Measurements from ENCODE around the gene C1QL2.

The C1QL2 gene

GRCh38 chr2:119169717-119170116 lies 11.2 kb upstream of the C1QL2 start:
- Mint-ChIP-seq H3K4me3 (no peak overlapping the region), H3K27me3 (peaks cover 41% of the 10 kb centered on the region), H3K36me3 (no peaks in the 10 kb centered on the region), H3K9me3 (no peaks in the 10 kb centered on the region), H3K4me1 (no peaks in the 10 kb centered on the region), H3K27ac (no peak overlapping the region)
- ATAC-seq, result no peak

GRCh38 chr2:119160361-119160990 lies 1.9 kb upstream of the C1QL2 start:
- no peak overlapping the region for H3K4me3 Mint-ChIP-seq
- no peak for ATAC-seq
- H3K27me3 Mint-ChIP-seq, result peaks cover 53% of the 10 kb centered on the region
- peaks cover 6% of the 10 kb centered on the region for H3K4me1 Mint-ChIP-seq
- H3K36me3 Mint-ChIP-seq, result no peaks in the 10 kb centered on the region
- H3K27ac Mint-ChIP-seq, result no peak overlapping the region
- H3K9me3 Mint-ChIP-seq, result no peaks in the 10 kb centered on the region

- Mint-ChIP-seq H3K4me1 (peaks cover 6% of the 10 kb centered on the region), H3K27me3 (peaks cover 68% of the 10 kb centered on the region), H3K27ac (no peak overlapping the region), H3K4me3 (no peak overlapping the region), H3K36me3 (no peaks in the 10 kb centered on the region), H3K9me3 (no peaks in the 10 kb centered on the region)
- ATAC-seq, result no peak
These were observed 570 bp downstream of the C1QL2 start for GRCh38 chr2:119157850-119158511.

- H3K9me3 Mint-ChIP-seq, result no peaks in the 10 kb centered on the region
- peaks cover 68% of the 10 kb centered on the region for H3K27me3 Mint-ChIP-seq
- peaks cover 6% of the 10 kb centered on the region for H3K4me1 Mint-ChIP-seq
- no peak overlapping the region for H3K27ac Mint-ChIP-seq
- ATAC-seq, result no peak
- no peaks in the 10 kb centered on the region for H3K36me3 Mint-ChIP-seq
- H3K4me3 Mint-ChIP-seq, result no peak overlapping the region
These were observed 1.4 kb downstream of the C1QL2 start for GRCh38 chr2:119156891-119157773.

- no peak overlapping the region for H3K27ac Mint-ChIP-seq
- H3K36me3 Mint-ChIP-seq, result no peaks in the 10 kb centered on the region
- H3K9me3 Mint-ChIP-seq, result no peaks in the 10 kb centered on the region
- ATAC-seq, result no peak
- no peak overlapping the region for H3K4me3 Mint-ChIP-seq
- peaks cover 6% of the 10 kb centered on the region for H3K4me1 Mint-ChIP-seq
- H3K27me3 Mint-ChIP-seq, result peaks cover 70% of the 10 kb centered on the region
These were observed 2.3 kb downstream of the C1QL2 start for GRCh38 chr2:119156105-119156890.

GRCh38 chr2:119155633-119156032 lies 2.9 kb downstream of the C1QL2 start:
- Mint-ChIP-seq H3K27ac (no peak overlapping the region), H3K4me1 (peaks cover 6% of the 10 kb centered on the region), H3K9me3 (no peaks in the 10 kb centered on the region), H3K4me3 (no peak overlapping the region), H3K36me3 (no peaks in the 10 kb centered on the region), H3K27me3 (peaks cover 74% of the 10 kb centered on the region)
- ATAC-seq, result no peak

GRCh38 chr2:119154076-119154475 lies 4.5 kb downstream of the C1QL2 start:
- Mint-ChIP-seq H3K4me3 (no peak overlapping the region), H3K36me3 (no peaks in the 10 kb centered on the region), H3K9me3 (no peaks in the 10 kb centered on the region), H3K4me1 (peaks cover 6% of the 10 kb centered on the region), H3K27me3 (peaks cover 84% of the 10 kb centered on the region), H3K27ac (no peak overlapping the region)
- ATAC-seq, result no peak

GRCh38 chr2:119149611-119150010 lies 8.9 kb downstream of the C1QL2 start:
- no peaks in the 10 kb centered on the region for H3K36me3 Mint-ChIP-seq
- no peak overlapping the region for H3K4me3 Mint-ChIP-seq
- peaks cover 48% of the 10 kb centered on the region for H3K27me3 Mint-ChIP-seq
- no peaks in the 10 kb centered on the region for H3K4me1 Mint-ChIP-seq
- ATAC-seq, result no peak
- H3K27ac Mint-ChIP-seq, result no peak overlapping the region
- H3K9me3 Mint-ChIP-seq, result no peaks in the 10 kb centered on the region

GRCh38 chr2:119147776-119148715 lies 10.5 kb downstream of the C1QL2 start:
- Mint-ChIP-seq H3K9me3 (no peaks in the 10 kb centered on the region), H3K4me1 (no peaks in the 10 kb centered on the region), H3K4me3 (no peak overlapping the region), H3K27ac (no peak overlapping the region), H3K36me3 (no peaks in the 10 kb centered on the region), H3K27me3 (peaks cover 34% of the 10 kb centered on the region)
- no peak for ATAC-seq

GRCh38 chr2:119144806-119145205 lies 13.7 kb downstream of the C1QL2 start:
- Mint-ChIP-seq H3K4me1 (no peaks in the 10 kb centered on the region), H3K27ac (no peak overlapping the region), H3K36me3 (no peaks in the 10 kb centered on the region), H3K4me3 (no peak overlapping the region), H3K27me3 (peaks cover 5% of the 10 kb centered on the region), H3K9me3 (no peaks in the 10 kb centered on the region)
- ATAC-seq, result no peak

- Mint-ChIP-seq H3K27me3 (peaks cover 4% of the 10 kb centered on the region), H3K36me3 (no peaks in the 10 kb centered on the region), H3K4me3 (no peak overlapping the region), H3K9me3 (no peaks in the 10 kb centered on the region), H3K27ac (no peak overlapping the region), H3K4me1 (no peaks in the 10 kb centered on the region)
- ATAC-seq, result no peak
These were observed 15.7 kb downstream of the C1QL2 start for GRCh38 chr2:119142824-119143223.

GRCh38 chr2:119137502-119137901 lies 21.0 kb downstream of the C1QL2 start:
- H3K4me3 Mint-ChIP-seq, result no peak overlapping the region
- ATAC-seq, result no peak
- H3K27ac Mint-ChIP-seq, result no peak overlapping the region
- H3K27me3 Mint-ChIP-seq, result peaks cover 18% of the 10 kb centered on the region
- H3K36me3 Mint-ChIP-seq, result no peaks in the 10 kb centered on the region
- H3K9me3 Mint-ChIP-seq, result no peaks in the 10 kb centered on the region
- no peaks in the 10 kb centered on the region for H3K4me1 Mint-ChIP-seq

GRCh38 chr2:119136872-119137271 lies 21.7 kb downstream of the C1QL2 start:
- no peak overlapping the region for H3K4me3 Mint-ChIP-seq
- peaks cover 18% of the 10 kb centered on the region for H3K27me3 Mint-ChIP-seq
- no peaks in the 10 kb centered on the region for H3K36me3 Mint-ChIP-seq
- ATAC-seq, result no peak
- H3K9me3 Mint-ChIP-seq, result no peaks in the 10 kb centered on the region
- no peak overlapping the region for H3K27ac Mint-ChIP-seq
- H3K4me1 Mint-ChIP-seq, result no peaks in the 10 kb centered on the region

- Mint-ChIP-seq H3K27ac (no peak overlapping the region), H3K36me3 (no peaks in the 10 kb centered on the region), H3K27me3 (peaks cover 18% of the 10 kb centered on the region), H3K4me1 (no peaks in the 10 kb centered on the region), H3K4me3 (no peak overlapping the region), H3K9me3 (no peaks in the 10 kb centered on the region)
- ATAC-seq, result no peak
These were observed 22.5 kb downstream of the C1QL2 start for GRCh38 chr2:119136093-119136492.
